GM10266 (cell line): ENCODE data around the gene TENM4.
"Not testable (repeated sequence)": the region's sequence is repeated elsewhere in the genome, so short reads cannot be mapped to it uniquely, and the experiment has no call there.

Experiments used
- DNase-seq: peaks from one replicate; pipeline ENCODE4 v3.0.0; 2012; ENCODE audit errors: extremely low spot score
- CTCF ChIP-seq: IDR thresholded peaks from 2 replicates; pipeline ENCODE4 v1.5.1; 2012; ENCODE audit warnings: mild to moderate bottlenecking, low read depth; ENCODE audit not compliant: control insufficient read depth, insufficient read depth; ENCODE audit errors: missing control alignments

Gene TENM4

GRCh38 chr11:78630155-78630554, 810.7 kb downstream of the TENM4 start:
- TF ChIP-seq CTCF, result no peak

GRCh38 chr11:78622666-78623065, 818.2 kb downstream of the TENM4 start:
- TF ChIP-seq CTCF, result no peak

More at GRCh38 chr11:78630155-78630554, 810.7 kb downstream of the TENM4 start:
- no peak for DNase-seq

GRCh38 chr11:78620159-78620558, 820.7 kb downstream of the TENM4 start:
- TF ChIP-seq CTCF, result no peak
- no peak for DNase-seq

More at GRCh38 chr11:78622666-78623065, 818.2 kb downstream of the TENM4 start:
- DNase-seq, result no peak

GRCh38 chr11:78615724-78616123, 825.1 kb downstream of the TENM4 start:
- TF ChIP-seq CTCF, result no peak
- DNase-seq, result no peak

- no peak for TF ChIP-seq CTCF
- no peak for DNase-seq
These were observed 827.4 kb downstream of the TENM4 start for GRCh38 chr11:78613378-78613813.

GRCh38 chr11:78612721-78613377, 828.0 kb downstream of the TENM4 start:
- no peak for DNase-seq
- TF ChIP-seq CTCF, result no peak

GRCh38 chr11:78609321-78609720, 831.5 kb downstream of the TENM4 start:
- not testable (repeated sequence) for DNase-seq

- no peak for TF ChIP-seq CTCF
- DNase-seq, result no peak
These were observed 833.1 kb downstream of the TENM4 start for GRCh38 chr11:78607696-78608095.
